G401.6 (cell line): ENCODE results near the gene DOCK7.
"Not testable (repeated sequence)": the region's sequence is repeated elsewhere in the genome, so short reads cannot be mapped to it uniquely, and the experiment has no call there.

Experiments used
- FAIRE-seq: peaks from 2 replicates; lab custom pipeline; 2012; peaks lifted over from hg19 to GRCh38; lab: Jason Lieb, UNC

The DOCK7 gene

GRCh38 chr1:62694479-62694878 lies 6.3 kb upstream of the DOCK7 start:
- not testable (repeated sequence) for FAIRE-seq

- FAIRE-seq, result no peak
Observed at GRCh38 chr1:62693123-62693522, 4.9 kb upstream of the DOCK7 start.

GRCh38 chr1:62691062-62691844 lies 3.1 kb upstream of the DOCK7 start:
- no peak for FAIRE-seq

- no peak for FAIRE-seq
Observed at GRCh38 chr1:62689524-62689923, 1.3 kb upstream of the DOCK7 start.

GRCh38 chr1:62688687-62689085 lies 500 bp upstream of the DOCK7 start:
- no peak for FAIRE-seq

GRCh38 chr1:62687421-62687902 lies 724 bp downstream of the DOCK7 start:
- FAIRE-seq, result no peak

- FAIRE-seq, result no peak
Observed at GRCh38 chr1:62686822-62687221, 1.4 kb downstream of the DOCK7 start.

GRCh38 chr1:62685431-62685859 lies 2.7 kb downstream of the DOCK7 start:
- FAIRE-seq, result no peak

- no peak for FAIRE-seq
Observed at GRCh38 chr1:62682531-62682930, 5.7 kb downstream of the DOCK7 start.

- FAIRE-seq, result not testable (repeated sequence)
Observed at GRCh38 chr1:62680992-62681391, 7.2 kb downstream of the DOCK7 start.

GRCh38 chr1:62677822-62678221 lies 10.4 kb downstream of the DOCK7 start:
- FAIRE-seq, result not testable (repeated sequence)

- FAIRE-seq, result no peak
Observed at GRCh38 chr1:62676611-62677356, 11.4 kb downstream of the DOCK7 start.

- no peak for FAIRE-seq
Observed at GRCh38 chr1:62673629-62674028, 14.6 kb downstream of the DOCK7 start.

GRCh38 chr1:62672029-62672428 lies 16.2 kb downstream of the DOCK7 start:
- FAIRE-seq, result peak; percentile 66

- no peak for FAIRE-seq
Observed at GRCh38 chr1:62654744-62655143, 33.4 kb downstream of the DOCK7 start.

- no peak for FAIRE-seq
Observed at GRCh38 chr1:62652387-62652786, 35.8 kb downstream of the DOCK7 start.

- no peak for FAIRE-seq
Observed at GRCh38 chr1:62643283-62643682, 44.9 kb downstream of the DOCK7 start.

GRCh38 chr1:62637392-62638105 lies 50.6 kb downstream of the DOCK7 start:
- no peak for FAIRE-seq

GRCh38 chr1:62628506-62628905 lies 59.7 kb downstream of the DOCK7 start:
- FAIRE-seq, result peak; percentile 8

- FAIRE-seq, result no peak
Observed at GRCh38 chr1:62625415-62625814, 62.8 kb downstream of the DOCK7 start.

- FAIRE-seq, result no peak
Observed at GRCh38 chr1:62621907-62622306, 66.3 kb downstream of the DOCK7 start.

GRCh38 chr1:62613890-62614289 lies 74.3 kb downstream of the DOCK7 start:
- FAIRE-seq, result no peak

GRCh38 chr1:62613325-62613727 lies 74.9 kb downstream of the DOCK7 start:
- FAIRE-seq, result no peak
